DMS53 treated with DMSO at 0.1 percent for 48 hours (cell line): ENCODE measurements around the gene VAT1.

Experiments used
- DNase-seq: peaks from one replicate; lab custom pipeline; 2025; ENCODE audit not compliant: unreplicated experiment; lab: John Stamatoyannopoulos, UW

The VAT1 gene

DNA sequence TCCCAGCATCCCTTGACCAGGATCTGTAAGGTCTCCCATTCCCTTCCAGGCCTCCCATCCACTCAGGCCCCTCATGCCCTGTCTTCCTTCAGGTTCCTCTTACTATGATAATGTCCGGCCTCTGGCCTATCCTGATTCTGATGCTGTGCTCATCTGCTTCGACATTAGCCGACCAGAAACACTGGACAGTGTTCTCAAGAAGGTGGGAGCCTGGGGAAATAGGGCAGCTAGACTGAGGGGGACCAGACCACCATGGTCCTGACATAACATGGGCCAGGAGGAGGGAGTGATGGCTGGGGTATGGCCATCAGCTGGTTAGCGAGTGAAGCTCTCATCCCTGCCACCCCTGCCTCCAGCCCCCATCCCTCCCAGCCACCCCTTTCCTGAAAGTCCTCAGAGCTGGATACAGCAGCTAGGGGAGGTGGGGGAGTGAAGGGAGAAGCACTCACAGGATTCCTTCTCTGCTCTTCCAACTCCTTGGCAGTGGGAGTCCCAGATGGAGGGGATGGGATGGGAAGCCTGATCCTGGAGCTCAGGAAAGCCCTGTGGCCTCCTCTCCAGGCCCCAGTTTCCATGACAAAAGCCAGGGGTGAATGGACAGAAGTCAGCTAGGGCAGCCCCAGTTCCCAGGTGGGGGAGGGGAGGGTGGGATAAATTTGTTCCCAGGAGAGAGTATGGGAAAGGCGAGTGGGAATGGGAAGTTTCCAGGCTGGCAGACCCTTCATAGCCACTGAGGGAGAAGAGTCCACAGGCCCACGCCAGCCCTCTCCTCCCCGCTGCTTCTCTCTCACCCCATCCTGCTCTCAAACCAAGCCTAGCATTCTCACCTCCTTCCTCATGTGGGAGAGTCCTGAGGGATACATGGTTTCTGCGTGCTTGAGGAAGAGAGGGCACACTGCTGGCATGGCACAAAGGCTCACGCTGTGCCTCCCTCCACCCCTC is 5.2 kb upstream of the VAT1 start:
- DNase-seq = no peak

DNA sequence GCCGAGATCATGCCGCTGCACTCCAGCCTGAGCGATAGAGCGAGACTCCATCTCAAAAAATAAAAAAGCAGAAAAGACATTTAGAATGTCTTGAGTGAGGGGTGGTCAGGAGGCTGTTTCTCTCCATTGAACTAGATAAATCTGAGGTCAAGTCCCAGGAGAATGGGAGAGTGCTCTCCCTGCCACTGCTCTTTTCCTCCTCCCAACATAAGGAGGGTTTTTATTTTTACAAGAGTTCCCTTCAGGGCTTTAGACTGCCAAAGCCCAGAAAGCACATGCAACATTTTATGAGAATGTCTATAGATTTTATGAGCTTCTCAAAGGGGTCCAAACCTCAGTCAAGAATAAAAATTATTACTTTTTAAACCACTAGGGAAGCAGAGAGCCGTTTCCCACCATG is 4.4 kb upstream of the VAT1 start:
- DNase-seq = no peak

DNA sequence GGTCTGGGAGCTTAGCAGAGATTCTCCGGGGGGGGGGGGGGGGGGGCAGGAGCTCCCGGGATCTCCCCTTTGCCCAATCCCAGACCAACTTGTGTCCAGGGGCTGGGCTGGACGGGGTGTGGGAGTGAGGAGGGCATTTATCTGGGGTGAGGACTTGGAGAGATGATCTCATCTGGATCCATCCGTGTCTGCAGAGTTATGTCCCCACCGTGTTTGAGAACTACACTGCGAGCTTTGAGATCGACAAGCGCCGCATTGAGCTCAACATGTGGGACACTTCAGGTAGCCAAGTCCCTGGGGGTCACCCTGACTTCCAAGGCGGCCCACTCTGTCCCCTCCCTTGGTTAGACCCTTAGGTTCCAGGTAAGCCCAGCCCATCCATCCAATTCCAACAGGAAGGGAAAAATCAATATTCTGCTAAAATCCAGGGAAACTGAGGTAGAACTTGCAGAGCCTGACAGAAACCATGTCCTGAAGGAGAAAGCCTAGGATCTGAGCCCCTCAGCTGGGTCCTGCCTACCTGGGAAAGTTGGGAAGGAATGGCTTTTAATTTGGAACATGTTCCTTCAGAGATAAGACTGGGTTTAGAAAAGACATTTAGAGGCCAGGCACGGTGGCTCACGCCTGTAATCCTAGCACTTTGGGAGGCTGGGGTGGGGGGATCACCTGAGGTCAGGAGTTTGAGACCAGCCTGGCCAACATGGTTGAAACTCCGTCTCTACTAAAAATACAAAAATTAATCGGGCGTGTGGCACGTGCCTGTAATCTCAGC is 3.8 kb upstream of the VAT1 start:
- DNase-seq = no peak

DNA sequence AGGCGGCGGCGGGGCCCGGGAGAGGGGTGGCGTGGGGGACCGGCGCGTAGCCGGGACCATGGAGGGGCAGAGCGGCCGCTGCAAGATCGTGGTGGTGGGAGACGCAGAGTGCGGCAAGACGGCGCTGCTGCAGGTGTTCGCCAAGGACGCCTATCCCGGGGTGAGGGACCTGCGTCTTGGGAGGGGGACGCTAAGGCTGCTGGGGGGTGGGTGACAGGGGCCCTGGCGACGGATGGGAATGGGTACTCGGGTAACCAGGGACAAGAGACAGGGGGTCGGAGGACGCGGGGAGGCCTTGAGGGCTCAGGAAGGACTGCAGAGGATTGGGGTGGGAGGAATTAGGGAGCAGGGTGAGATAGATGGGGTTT is 3.1 kb upstream of the VAT1 start:
- no peak for DNase-seq

DNA sequence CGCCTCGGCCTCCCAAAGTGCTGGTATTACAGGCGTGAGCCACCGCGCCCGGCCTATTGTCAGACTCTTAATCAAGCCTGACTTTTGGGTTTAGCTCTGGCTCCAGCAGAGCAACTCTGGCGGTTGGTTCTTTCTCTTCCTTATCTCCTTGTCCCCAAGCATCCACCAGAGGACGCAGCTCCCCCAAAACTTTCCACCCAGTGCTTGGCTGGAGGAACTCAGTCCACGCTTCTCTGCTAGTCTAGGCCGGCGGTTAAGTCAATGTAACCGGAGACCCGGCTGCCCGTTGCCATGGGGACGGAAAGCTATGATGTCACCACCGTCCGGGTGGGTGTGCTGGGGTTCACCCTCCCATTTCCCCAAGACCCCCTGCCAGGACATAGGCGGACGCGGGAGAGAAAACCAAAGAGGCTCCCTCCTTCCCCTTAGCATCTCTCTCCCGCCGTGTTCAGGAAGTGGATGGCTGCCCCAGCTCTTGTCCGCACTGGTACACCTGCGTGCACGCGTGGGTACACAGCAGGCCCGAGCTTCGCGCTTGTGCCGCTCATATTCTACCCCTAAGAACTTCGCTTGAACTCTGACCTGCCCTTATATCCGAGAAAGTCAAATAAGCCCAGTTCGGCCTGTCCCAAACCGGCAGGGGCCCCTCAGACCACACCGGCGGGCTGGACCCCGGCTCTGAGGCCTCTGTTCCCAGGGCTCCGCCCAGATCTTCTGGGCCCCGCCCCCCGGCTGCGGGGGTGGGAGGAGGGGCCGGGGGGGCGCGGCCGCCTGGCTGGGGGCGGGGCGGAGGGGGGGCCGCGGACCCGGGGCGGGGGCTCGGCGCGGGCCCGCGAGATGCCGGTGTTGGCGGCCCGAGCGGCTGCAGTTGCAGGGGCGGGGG is 2.5 kb upstream of the VAT1 start, which contains the start of gene RND2:
TSS of gene RND2 (plus strand) at position 825 of the 883 bp plus-strand sequence. CDS start 117 bp downstream, outside the sequence.
- peak; percentile 95 for DNase-seq

DNA sequence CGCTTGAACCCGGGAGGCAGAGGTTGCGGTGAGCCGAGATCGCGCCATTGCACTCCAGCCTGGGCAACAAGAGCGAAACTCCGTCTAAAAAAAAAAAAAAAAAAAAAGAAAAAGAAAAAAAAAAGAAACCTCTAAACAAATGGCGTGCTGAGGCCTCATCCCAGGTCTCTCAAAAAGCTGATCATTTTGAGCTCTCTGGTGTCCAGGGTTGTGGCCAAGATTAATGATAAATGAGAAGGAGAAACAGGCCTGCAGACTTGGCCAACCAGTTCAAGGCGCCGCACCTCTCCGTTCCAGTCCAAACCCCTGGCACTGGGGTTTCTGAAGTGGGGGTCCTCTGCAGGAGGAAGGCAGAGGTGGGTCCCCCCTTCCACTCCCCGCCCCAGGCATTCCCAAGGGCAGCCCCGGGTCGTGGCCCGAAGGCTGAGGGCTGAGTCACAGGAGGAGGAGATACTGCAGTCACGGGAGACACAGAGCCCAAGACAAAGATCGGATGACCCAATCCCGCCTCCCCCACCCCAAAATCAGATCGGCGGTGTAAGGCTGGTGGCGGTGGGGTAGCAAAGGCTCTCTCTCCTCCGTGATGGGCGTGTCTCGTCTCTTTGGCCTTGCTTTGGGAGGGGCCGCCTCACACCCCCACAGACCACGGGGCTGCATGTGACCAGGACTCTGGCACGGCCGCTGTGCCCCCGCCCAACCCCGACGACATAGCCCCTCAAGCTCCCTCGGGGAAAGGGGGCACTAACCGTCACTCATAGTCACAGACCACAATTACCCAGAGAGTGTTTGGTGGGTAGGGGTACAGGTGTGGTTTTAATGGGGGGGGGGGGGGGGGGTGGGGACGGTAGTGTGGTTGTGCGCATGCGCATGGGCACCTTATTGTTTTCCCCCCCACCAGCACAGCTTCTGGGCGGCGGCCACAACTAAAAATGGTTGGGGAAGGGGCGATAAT is 1.1 kb downstream of the VAT1 start:
- DNase-seq = no peak

DNA sequence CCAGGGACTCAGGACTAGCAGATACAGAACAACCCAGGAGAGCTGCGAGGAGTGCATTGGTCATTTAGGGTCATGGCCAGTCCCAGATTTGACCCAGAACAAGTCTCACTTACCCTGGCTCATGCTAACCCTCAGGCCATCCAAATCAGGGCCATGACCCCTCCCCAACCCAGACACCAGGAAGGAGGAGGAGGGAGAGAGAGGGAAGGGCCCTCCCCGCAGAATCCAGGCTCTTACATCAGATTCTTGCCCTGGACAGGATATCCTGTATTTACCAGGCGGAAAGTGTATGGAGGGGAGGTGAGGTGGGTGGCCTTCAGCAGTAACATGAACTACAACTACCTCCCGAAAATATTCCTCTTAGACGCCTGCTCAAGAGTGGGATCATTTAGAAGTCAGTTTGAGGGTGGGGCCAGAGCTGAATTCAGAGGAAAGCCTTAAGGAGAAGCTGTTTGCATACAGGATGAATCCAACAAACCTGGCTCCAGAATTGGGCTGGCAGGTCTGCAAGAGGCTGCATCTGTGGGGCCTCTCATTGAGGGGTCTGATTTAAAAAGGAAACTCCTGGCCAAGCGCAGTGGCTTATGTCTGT is 2.1 kb downstream of the VAT1 start:
- no peak for DNase-seq

DNA sequence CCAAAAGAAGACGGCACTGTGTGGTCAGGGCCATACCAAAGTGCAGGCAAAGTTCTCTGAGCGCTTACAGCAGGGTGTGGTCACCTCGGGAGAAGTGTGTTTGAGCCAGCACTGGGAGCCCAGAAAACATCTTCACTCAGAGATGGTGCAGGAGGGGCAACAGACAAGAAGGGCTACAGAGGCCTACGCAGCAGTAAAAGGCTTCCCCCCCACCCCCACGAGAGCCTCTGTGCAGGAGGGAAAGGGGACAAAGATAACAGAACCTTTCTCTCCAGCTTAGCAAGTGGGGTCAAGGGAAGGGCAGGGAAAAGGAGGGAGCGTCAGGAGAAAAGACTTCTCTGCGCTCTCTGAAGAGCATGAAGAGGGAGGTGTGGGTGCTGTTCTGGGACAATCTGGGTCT is 2.8 kb downstream of the VAT1 start:
- DNase-seq = no peak

DNA sequence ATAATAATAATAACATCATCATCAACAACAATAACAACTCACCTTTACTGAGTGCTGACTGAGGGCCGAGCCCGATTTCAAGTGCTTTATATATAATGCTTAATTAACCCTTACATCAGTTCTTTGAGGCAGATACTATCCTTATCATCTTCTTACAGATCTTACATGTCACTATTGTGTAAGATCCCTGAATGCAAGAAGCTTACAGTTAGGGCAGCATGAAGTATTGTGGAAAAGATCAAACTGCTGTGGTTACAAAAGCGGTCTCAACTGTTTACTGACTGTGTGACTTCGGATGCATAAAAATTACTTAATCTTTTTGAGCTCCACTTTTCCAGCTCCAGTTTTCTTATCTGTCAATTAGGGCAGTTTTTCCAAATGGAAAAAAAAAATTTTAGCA is 3.3 kb downstream of the VAT1 start:
- no peak for DNase-seq

DNA sequence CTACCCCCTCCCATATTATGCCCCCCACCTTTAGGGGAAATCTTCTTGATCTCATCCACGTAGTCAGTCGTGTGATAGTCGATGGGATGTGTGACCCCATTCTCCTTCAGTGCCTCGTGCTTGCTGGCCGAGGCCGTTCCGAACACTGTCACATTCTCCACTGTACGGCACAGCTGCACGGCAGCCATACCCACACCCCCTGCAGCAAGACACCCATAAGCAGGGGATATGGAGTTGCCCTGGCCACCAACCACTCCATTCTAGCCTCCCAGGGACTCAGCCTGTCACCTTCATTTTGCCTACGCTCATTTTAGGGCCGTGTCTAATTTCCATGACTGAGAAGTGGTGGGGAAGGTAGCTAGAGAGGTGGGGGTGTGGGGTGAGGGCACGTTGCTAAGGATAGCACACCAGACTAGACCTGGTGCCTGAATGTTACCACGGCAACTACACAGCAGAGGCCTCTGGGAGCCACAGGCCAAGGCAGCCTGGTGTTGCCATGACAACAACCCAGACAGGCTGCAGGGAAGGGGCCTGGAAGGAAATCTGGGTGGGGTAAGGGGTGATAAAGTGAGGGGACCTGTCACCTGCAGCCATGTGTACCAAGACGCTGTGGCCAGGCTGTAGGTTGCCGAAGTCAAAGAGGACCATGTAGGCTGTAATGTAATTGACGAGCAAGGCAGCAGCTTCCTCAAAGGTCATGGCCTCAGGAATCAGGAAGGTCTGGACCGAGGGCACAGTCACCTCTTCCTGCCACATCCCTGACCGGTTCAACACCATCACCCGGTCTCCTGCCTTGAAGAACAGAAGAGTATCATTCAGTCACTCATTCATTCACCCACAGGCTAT is 4.0 kb downstream of the VAT1 start:
- DNase-seq = no peak

DNA sequence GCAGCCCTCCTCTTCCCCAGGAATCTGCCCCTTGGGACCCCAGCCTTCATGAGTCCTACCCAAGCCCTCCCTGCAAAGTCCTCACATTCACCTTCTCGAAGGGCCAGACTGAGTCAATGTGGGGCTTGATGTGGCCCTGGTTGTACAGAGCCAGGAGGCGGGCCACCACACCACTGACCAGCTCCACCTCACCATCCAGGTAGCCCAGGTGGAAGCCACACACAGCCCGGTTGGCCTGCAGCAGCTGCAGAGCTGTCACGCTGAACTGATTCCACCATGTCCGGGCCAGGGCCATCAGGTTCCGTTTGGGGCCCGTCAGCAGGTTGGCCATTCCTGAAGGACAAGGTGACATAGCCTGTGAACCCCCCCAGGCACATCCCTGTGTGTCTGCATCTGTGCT is 6.0 kb downstream of the VAT1 start:
- no peak for DNase-seq

DNA sequence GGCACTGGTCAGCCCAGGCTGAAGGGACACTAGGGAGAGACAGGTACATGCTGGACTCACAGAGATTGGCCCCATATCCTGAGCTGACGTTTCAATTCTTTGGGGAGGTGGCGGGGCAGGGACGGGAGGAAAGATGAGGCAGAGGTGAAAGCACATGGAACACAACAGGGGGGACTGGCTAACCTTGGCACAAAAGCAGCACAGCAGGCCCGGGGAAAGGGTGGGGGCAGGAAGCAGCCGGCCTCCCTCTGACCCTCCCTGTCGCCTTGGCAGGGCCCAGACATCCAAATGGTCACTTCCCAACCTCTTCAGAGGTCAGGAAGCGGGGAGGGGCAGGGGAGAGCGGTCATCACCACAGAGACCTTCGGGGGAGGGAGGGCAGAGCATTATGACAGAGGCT is 6.6 kb downstream of the VAT1 start:
- no peak for DNase-seq

DNA sequence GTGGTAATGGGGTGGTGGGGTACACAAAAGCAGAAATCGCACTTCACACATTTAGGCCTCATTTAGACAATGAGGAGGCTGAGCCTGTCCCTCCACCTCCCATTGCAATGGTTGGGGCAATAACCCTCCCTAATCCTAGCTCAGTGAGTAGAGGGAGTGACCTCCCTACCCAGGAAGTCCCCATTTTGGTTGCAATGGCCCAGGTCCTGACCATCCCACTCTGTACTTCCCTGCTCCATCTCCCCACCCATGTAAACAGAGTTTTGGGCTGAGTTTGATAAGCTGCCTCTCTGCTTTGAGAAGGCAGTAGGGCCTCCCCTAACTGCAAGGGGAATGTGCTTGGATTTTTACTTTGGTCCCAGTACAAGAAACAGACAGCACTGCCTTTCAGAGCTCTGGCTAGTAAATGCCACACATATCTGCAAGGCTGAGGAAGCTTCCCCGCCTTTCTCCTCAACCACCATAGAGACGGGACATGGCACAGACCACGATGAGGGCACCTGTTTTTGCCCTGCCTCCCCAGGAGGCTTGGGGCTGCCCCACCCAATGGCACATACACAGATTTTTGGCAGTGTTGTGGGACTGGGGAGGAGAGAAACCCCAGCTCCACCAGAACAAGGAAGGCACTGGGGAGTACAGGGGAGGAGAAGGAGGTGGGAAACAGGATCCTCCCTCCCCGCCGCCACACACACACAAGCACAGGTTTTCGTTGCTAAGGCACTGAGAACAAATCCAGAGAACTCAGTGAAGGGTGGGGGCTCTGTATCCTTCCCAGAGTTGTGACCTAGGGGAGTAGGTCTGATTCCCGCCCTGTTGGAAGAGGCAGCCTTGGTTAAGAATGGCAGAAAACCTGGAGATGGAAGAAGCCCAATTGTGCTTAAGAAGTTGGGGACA is 7.3 kb downstream of the VAT1 start:
- no peak for DNase-seq

DNA sequence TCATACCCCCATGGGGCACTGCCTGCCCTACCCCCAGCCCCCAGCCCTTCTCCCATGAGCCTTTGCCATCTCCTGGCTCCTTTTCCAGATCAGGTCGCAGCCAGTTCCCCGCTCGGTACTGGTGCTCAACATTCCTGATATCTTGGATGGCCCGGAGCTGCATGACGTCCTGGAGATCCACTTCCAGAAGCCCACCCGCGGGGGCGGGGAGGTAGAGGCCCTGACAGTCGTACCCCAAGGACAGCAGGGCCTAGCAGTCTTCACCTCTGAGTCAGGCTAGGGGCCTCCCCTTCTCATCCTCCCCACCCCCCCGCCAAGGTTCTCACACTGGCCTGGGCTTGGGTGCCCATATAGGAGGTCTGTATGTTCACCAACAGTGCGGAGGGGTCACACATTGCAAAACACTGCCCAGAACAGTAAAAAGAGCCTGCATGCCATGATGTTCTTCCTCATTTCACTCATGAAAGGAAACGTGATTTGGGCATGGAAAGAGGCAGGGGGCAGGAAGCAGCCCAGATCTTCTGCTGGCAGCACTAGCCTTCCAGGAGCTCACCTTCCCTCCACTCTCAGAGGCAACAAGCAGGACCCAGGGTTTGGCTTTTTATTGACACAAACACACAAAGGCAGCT is 8.1 kb downstream of the VAT1 start:
- DNase-seq = no peak

DNA sequence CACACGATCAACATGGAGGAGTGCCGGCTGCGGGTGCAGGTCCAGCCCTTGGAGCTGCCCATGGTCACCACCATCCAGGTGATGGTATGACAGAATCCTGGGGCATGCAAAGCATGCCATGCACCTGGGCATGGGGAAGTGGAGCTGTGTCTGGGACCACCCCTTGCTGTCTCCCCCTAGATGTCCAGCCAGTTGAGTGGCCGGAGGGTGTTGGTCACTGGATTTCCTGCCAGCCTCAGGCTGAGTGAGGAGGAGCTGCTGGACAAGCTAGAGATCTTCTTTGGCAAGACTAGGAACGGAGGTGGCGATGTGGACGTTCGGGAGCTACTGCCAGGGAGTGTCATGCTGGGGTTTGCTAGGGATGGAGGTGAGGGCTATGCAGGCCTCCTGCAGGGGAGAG is 8.9 kb downstream of the VAT1 start:
- no peak for DNase-seq

DNA sequence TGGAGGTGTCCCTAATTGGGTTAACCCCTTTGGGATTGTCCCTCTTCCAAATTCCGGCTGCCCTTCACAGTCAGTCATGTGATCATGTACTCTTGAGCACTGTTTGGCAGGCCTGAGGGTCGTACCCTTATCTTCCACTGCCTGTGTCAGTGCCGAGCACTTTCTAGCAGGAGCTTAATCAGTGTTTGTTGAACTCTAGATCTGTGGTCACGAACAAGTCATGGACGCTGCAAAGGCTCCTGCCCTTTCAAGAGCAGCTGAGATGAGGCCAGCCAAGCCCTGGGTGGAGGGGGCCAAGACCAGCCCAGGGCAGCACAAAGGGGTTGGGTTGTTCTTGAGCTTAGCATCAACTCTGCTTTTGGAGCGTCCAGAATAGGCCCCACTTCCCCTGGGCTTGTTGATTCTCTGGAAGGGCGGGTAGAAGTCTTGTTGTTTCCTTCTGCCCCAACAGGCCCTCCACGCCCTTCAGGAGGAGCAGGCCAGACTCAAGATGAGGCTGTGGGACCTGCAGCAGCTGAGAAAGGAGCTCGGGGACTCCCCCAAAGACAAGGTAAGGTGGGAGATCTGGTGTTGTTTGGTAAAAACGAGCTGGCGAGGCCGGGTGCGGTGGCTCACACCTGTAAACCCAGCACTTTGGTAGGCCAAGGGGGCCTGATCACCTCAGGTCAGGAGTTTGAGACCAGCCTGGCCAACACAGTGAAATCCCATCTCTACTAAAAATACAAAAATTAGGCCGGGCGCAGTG is 10.3 kb downstream of the VAT1 start:
- DNase-seq = no peak
